ENCODE measurements around the gene HAPLN3. TPM values are rescaled to one million over a fixed set of nuclear protein-coding genes. Genes with fewer than 3 reads are reported as not detected.

Gene HAPLN3
- total and polyA plus RNA-seq, 5 experiments from 2014 or later = 19.2 to 91.9 (median 35.1) TPM

GRCh38 chr15:88830016-88830415 is 65.3 kb downstream of the HAPLN3 start:
- POLR2A ChIA-PET = no interaction called here
- Mint-ChIP-seq H3K4me3 (no peak overlapping the region), H3K4me1 (peaks cover 0 to 3% (median 1%) of the 10 kb centered on the region in 4 donors), H3K36me3 (no peaks in the 10 kb centered on the region), H3K27ac (no peak overlapping the region), H3K27me3 (peaks cover 0 to 2% (median 0%) of the 10 kb centered on the region in 5 donors), H3K9me3 (no peaks in the 10 kb centered on the region)
- ATAC-seq = no peak
- DNase-seq = no peak

DNA sequence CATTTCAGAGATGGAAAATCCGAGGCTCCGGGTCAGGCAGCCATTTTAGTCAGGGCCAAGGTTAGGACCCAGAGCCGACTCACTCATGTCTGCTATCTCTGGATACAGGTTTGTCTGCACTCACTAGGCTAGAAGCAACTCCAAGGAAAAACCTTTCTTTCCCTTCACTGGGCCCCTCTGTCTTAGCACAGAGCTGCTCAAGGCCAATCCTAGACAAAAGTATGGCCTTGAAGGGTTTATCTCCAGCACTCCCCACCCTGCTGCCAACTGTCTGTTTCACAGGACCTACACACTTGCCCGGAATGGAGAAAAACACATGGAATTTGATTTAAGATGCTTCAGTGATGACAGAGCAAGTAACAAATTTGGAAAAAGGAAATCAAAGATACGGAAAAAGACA is 66.6 kb downstream of the HAPLN3 start:
- ATAC-seq = no peak
- Mint-ChIP-seq H3K36me3 (no peaks in the 10 kb centered on the region), H3K27ac (no peak overlapping the region), H3K9me3 (peaks cover 0 to 2% (median 0%) of the 10 kb centered on the region in 9 donors), H3K4me1 (peaks cover 0 to under 1% (median 0%) of the 10 kb centered on the region in 4 donors), H3K27me3 (peaks cover 0 to 4% (median 1%) of the 10 kb centered on the region in 5 donors), H3K4me3 (no peak overlapping the region)
- POLR2A ChIA-PET = no interaction called here
- DNase-seq = no peak

Other genes with a start within 250 kb of the HAPLN3 start
- gene ACAN, start 92.1 kb downstream of the HAPLN3 start, total RNA-seq = not detected
- gene ACAN, start 92.1 kb downstream of the HAPLN3 start, polyA plus RNA-seq = under 1 TPM in 1 of 3 donors, not detected in 2; 0.05 TPM
- gene MFGE8, start 17.8 kb upstream of the HAPLN3 start, total RNA-seq = 100 to 1,000 TPM; 229 to 235 TPM
- 10 to 100 TPM in 1 of 3 donors, 1 to 10 TPM in 2; 3.4 to 11.2 (median 7.4) TPM for gene MFGE8, start 17.8 kb upstream of the HAPLN3 start, polyA plus RNA-seq
- gene ABHD2, start 192.9 kb upstream of the HAPLN3 start, total RNA-seq = 10 to 100 TPM; 47.6 to 49.9 TPM
- 10 to 100 TPM; 14.0 to 17.1 (median 15.0) TPM for gene ABHD2, start 192.9 kb upstream of the HAPLN3 start, polyA plus RNA-seq

All from naive thymus-derived CD8-positive, alpha-beta T cell (primary cell).